GM12864 (cell line): Measurements from ENCODE around the gene TNFRSF14.

Experiments used
- DNase-seq: peaks from one replicate; pipeline ENCODE4 v3.0.0-alpha.2; 2011; ENCODE audit warnings: low read depth
- H3K4me3 ChIP-seq: 2 replicates; pipeline ENCODE4 v1.5.1; 2011; ENCODE audit warnings: mild to moderate bottlenecking, low read depth, low read length, control low read depth
- CTCF ChIP-seq: IDR thresholded peaks from 2 replicates; pipeline ENCODE4 v1.5.1; 2011; ENCODE audit warnings: low read depth, mild to moderate bottlenecking, moderate library complexity, low read length, control low read depth, inconsistent platforms; ENCODE audit errors: missing control alignments

Gene TNFRSF14

DNA sequence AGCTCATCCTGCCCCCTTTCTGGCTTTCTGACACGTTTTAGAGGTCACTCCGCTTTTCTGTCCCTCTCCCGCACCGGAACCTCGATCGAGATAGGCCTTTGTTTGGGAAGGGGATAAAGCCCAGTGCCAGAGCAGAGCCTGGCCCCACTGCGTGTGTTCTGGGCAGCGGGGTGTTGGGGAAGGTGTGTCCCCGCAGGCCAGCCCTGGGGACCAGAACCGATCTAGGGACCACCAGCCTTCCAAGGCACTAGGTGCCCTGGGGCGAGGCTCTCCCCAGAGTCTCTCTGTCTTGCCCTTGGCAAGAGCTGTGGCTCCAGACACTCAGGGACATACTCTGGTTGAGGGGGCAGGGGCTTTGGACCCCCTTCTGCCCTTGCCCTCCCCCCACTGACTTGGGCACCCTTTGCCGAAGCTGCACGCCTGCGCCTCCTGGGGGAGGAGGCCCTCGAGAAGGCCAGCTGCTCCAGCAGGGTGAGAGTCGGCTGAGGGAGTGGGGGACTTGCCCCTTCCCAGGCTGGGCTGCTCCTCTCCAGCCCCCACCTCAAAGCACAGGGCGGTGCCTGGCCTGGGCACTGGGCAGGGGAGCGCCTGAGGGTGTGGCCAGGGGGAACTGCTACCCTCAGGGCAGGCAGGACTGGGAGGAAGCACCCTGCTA is 46.8 kb downstream of the TNFRSF14 start:
- DNase-seq, result no peak
- TF ChIP-seq CTCF, result no peak
- H3K4me3 ChIP-seq, result no peak overlapping the region

GRCh38 chr1:2603521-2604155 is 47.5 kb downstream of the TNFRSF14 start:
- TF ChIP-seq CTCF, result no peak
- no peak overlapping the region for H3K4me3 ChIP-seq
- DNase-seq, result no peak

- no peak overlapping the region for H3K4me3 ChIP-seq
- no peak for TF ChIP-seq CTCF
- no peak for DNase-seq
These were observed 48.1 kb downstream of the TNFRSF14 start for GRCh38 chr1:2604156-2604843.

DNA sequence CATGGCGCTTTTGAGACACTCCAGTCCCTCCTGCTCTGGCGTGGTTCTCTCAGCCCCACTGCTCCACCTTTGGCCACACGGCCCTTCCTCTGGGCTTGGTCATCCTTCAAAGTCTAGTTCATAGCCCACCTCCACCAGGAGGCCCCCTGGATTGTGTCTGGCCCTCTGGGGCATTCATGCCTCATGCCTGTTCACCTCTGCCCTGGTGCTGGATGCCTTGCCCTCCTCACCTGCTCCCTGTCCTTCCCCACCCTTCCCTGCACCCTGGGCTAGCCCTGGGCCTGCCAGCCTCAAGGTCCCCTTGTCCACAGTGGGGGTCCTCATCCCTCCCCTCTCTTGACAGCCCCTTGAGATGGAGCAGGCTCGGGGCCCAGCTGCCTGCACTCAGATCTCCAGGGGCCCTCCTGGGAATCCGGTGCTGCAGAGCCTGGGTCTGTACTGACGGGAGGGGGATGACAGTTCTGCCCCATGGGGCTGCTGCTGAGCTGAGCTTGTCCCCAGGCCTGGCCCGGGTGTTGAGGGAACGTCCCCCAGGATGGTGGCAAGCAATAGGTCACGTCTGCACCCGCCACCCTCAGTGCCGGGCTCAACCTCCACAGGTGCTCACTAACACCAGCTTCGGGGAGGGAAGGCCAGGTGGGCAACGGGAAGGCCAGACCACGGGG is 48.8 kb downstream of the TNFRSF14 start:
- no peak overlapping the region for H3K4me3 ChIP-seq
- no peak for DNase-seq
- no peak for TF ChIP-seq CTCF

GRCh38 chr1:2605509-2606395 is 49.6 kb downstream of the TNFRSF14 start:
- no peak for DNase-seq
- no peak for TF ChIP-seq CTCF
- H3K4me3 ChIP-seq, result no peak overlapping the region

- no peak for TF ChIP-seq CTCF
- no peak for DNase-seq
These were observed 50.3 kb downstream of the TNFRSF14 start for GRCh38 chr1:2606396-2606880.

More at GRCh38 chr1:2606396-2606880, 50.3 kb downstream of the TNFRSF14 start:
- H3K4me3 ChIP-seq, result no peak overlapping the region
